IMR-90 (cell line): ENCODE measurements around the gene LUZP2. TPM values are rescaled to one million over a fixed set of nuclear protein-coding genes. Genes with fewer than 3 reads are reported as not detected.

ENCODE experiments used
- ATAC-seq: fragments of 200-7000 bp; cut with Tn5 transposase; 2 replicates; pipeline ENCODE4 v1.9.1; 2020; ENCODE audit warnings: low read depth, mild to moderate bottlenecking, moderate library complexity
- BruUV-seq: library from RNA; stranded (reverse); fragments of 400-500 nt; replicated peaks from 2 replicates; lab custom pipeline; 2021; lab: Mats Ljungman, UMichigan
- CTCF ChIA-PET: fragments of 300-600 bp; formaldehyde crosslinking; extraction: SDS; loops from one replicate; lab custom pipeline; 2021; ENCODE audit warnings: antibody characterized with exemption; lab: Yijun Ruan, JAX
- POLR2A ChIA-PET: fragments of 300-600 bp; sonication (Branson Sonifier 250); formaldehyde crosslinking; loops from one replicate; lab custom pipeline; 2022; ENCODE audit warnings: antibody characterized with exemption; ENCODE audit not compliant: unreplicated experiment; lab: Charles Lee
- DNase-seq: peaks from one replicate; pipeline ENCODE4 v3.0.0; 2013
- H2AFZ ChIP-seq: replicated peaks from 2 replicates; pipeline ENCODE3; 2013; ENCODE audit warnings: low read length, mild to moderate bottlenecking; ENCODE audit not compliant: poor library complexity
- H2AK5ac ChIP-seq: 2 replicates; pipeline ENCODE4 v1.6.1; 2013; ENCODE audit warnings: low read depth, low read length, inconsistent platforms
- H2AK9ac ChIP-seq: replicated peaks from 2 replicates; pipeline ENCODE3; 2013; ENCODE audit warnings: mild to moderate bottlenecking, low read depth, low read length, moderate library complexity; ENCODE audit not compliant: poor library complexity
- H2BK120ac ChIP-seq: 2 replicates; pipeline ENCODE4 v1.6.1; 2013; ENCODE audit warnings: low read depth, low read length, inconsistent platforms
- H2BK15ac ChIP-seq: 3 replicates; pipeline ENCODE4 v1.6.1; 2013; ENCODE audit warnings: low read depth, low read length, inconsistent platforms
- H2BK20ac ChIP-seq: 2 replicates; pipeline ENCODE4 v1.6.1; 2013; ENCODE audit warnings: low read depth, mild to moderate bottlenecking, inconsistent platforms, low read length, moderate library complexity
- H2BK5ac ChIP-seq: 2 replicates; pipeline ENCODE4 v1.6.1; 2013; ENCODE audit warnings: mild to moderate bottlenecking, low read depth, low read length, inconsistent platforms; ENCODE audit not compliant: poor library complexity, severe bottlenecking
- H3K14ac ChIP-seq: replicated peaks from 2 replicates; pipeline ENCODE4 v1.6.1; 2013; ENCODE audit warnings: low read depth, low read length, inconsistent platforms
- H3K18ac ChIP-seq: 2 replicates; pipeline ENCODE4 v1.6.1; 2013; ENCODE audit warnings: low read depth, low read length, control low read depth
- H3K23ac ChIP-seq: 2 replicates; pipeline ENCODE4 v1.6.1; 2013; ENCODE audit warnings: low read depth, low read length, inconsistent platforms
- H3K27ac ChIP-seq: 2 replicates; pipeline ENCODE4 v1.5.1; 2013; ENCODE audit warnings: mild to moderate bottlenecking, control low read depth, low read length; ENCODE audit not compliant: insufficient read depth
- H3K27me3 ChIP-seq: 2 replicates; pipeline ENCODE4 v1.6.1; 2013; ENCODE audit warnings: low read length; ENCODE audit not compliant: control insufficient read depth, insufficient read depth
- H3K36me3 ChIP-seq: 2 replicates; pipeline ENCODE4 v1.6.1; 2013; ENCODE audit warnings: low read length, mixed read lengths; ENCODE audit not compliant: control insufficient read depth, insufficient read depth
- H3K4ac ChIP-seq: 2 replicates; pipeline ENCODE4 v1.6.1; 2013; ENCODE audit warnings: low read depth, low read length, inconsistent platforms
- H3K4me1 ChIP-seq: 2 replicates; pipeline ENCODE4 v1.6.1; 2013; ENCODE audit warnings: low read length, mixed read lengths; ENCODE audit not compliant: control insufficient read depth, insufficient read depth
- H3K4me2 ChIP-seq: 2 replicates; pipeline ENCODE4 v1.6.1; 2013; ENCODE audit warnings: low read depth, mild to moderate bottlenecking, control low read depth, low read length, moderate library complexity
- H3K4me3 ChIP-seq: 2 replicates; pipeline ENCODE4 v1.5.1; 2013; ENCODE audit warnings: low read depth, mild to moderate bottlenecking, control low read depth, low read length, moderate library complexity; ENCODE audit not compliant: insufficient read depth
- H3K56ac ChIP-seq: 2 replicates; pipeline ENCODE4 v1.6.1; 2013; ENCODE audit warnings: low read length, inconsistent platforms; ENCODE audit not compliant: insufficient read depth; ENCODE audit errors: extremely low read depth
- H3K79me1 ChIP-seq, 2 experiments: 2 replicates each; pipeline ENCODE4 v1.6.1; 2013; ENCODE audit warnings: low read length in 2 of 2, inconsistent platforms in 1 of 2, low read depth in 1 of 2
- H3K9ac ChIP-seq: 2 replicates; pipeline ENCODE4 v1.6.1; 2013; ENCODE audit warnings: low read depth, low read length, control low read depth
- H3K9me1 ChIP-seq: 2 replicates; pipeline ENCODE4 v1.6.1; 2013; ENCODE audit warnings: low read length, inconsistent platforms; ENCODE audit not compliant: insufficient read depth
- H3K9me3 ChIP-seq: 2 replicates; pipeline ENCODE4 v1.6.1; 2013; ENCODE audit warnings: low read length; ENCODE audit not compliant: control insufficient read depth, insufficient read depth
- H4K20me1 ChIP-seq: 2 replicates; pipeline ENCODE4 v1.6.1; 2013; ENCODE audit warnings: low read length, inconsistent platforms; ENCODE audit not compliant: insufficient read depth
- H4K5ac ChIP-seq: 2 replicates; pipeline ENCODE4 v1.6.1; 2013; ENCODE audit warnings: mild to moderate bottlenecking, low read depth, low read length, control low read depth
- H4K8ac ChIP-seq, 2 experiments: 2 replicates each; pipeline ENCODE4 v1.6.1; 2013; ENCODE audit warnings: low read depth in 2 of 2, low read length in 2 of 2, control low read depth in 1 of 2, inconsistent platforms in 1 of 2
- H4K91ac ChIP-seq: 2 replicates; pipeline ENCODE4 v1.6.1; 2013; ENCODE audit warnings: low read depth, low read length, inconsistent platforms; ENCODE audit not compliant: insufficient read depth
- CEBPB ChIP-seq: IDR thresholded peaks from 2 replicates; pipeline ENCODE4 v1.6.1; 2012; ENCODE audit warnings: low read depth, low read length, improper control_type of control experiment
- ELK1 ChIP-seq: fragments of 150-350 bp; IDR thresholded peaks from 2 replicates; pipeline ENCODE4 v1.6.1; 2016; ENCODE audit warnings: low read depth, mild to moderate bottlenecking, low read length, moderate library complexity, borderline replicate concordance
- MAFK ChIP-seq: IDR thresholded peaks from 2 replicates; pipeline ENCODE4 v1.6.1; 2012; ENCODE audit warnings: low read depth, low read length, improper control_type of control experiment
- MAZ ChIP-seq: IDR thresholded peaks from 2 replicates; pipeline ENCODE4 v1.6.1; 2012; ENCODE audit warnings: low read depth, mild to moderate bottlenecking, low read length, improper control_type of control experiment, moderate library complexity, borderline replicate concordance
- NFE2L2 ChIP-seq: fragments of 150-350 bp; IDR thresholded peaks from 2 replicates; pipeline ENCODE4 v1.6.1; 2016; ENCODE audit warnings: low read depth, mild to moderate bottlenecking, low read length
- POLR2A ChIP-seq: IDR thresholded peaks from 2 replicates; pipeline ENCODE4 v1.6.1; 2012; ENCODE audit warnings: mild to moderate bottlenecking, low read depth, low read length
- RFX5 ChIP-seq: IDR thresholded peaks from 2 replicates; pipeline ENCODE4 v1.8.0; 2012; ENCODE audit warnings: low read depth, mild to moderate bottlenecking, low read length, moderate library complexity
- USF2 ChIP-seq: fragments of 150-350 bp; IDR thresholded peaks from 2 replicates; pipeline ENCODE4 v1.6.1; 2017; ENCODE audit warnings: mild to moderate bottlenecking, antibody characterized with exemption, low read length, low read depth
- WGBS, 2 experiments: methylation state at CpG; one replicate each; pipeline versions ENCODE4 v1.1.5 to v1.1.7; 2013; ENCODE audit warnings: missing lambda C conversion rate in 2 of 2; ENCODE audit not compliant: insufficient read length in 1 of 2; ENCODE audit errors: extremely low coverage in 2 of 2; 5-methylcytosine and 5-hydroxymethylcytosine counted together
- dilution Hi-C: fragments of 300-500 bp; cut with HindIII; formaldehyde crosslinking; loops from one replicate; pipeline ENCODE4 v1.14.3; 2018; ENCODE audit warnings: low sequenced_read_pairs; ENCODE audit not compliant: unreplicated experiment
- in situ Hi-C: fragments of 300-500 bp; cut with MboI; formaldehyde crosslinking; loops from 3 replicates; pipeline ENCODE4 v1.14.3; 2019; ENCODE audit warnings: low sequenced_read_pairs, inconsistent platforms, mixed read lengths
- intact Hi-C: fragments of 100-400 bp; cut with micrococcal nuclease; formaldehyde crosslinking; loops from 2 replicates; pipeline ENCODE4 v1.10.0; 2022
- polyA plus RNA-seq, 3 experiments: library from polyadenylated mRNA; depleted of rRNA; stranded (reverse); fragments of >200 nt; gene quantifications; 2 replicates each; pipeline ENCODE4 v1.2.3, GENCODE V29; 2012; ENCODE audit warnings: low replicate concordance in 1 of 3
- total RNA-seq: library from RNA; depleted of rRNA; stranded (reverse); fragments of >200 nt; gene quantifications from 2 replicates; pipeline ENCODE4 v1.2.3, GENCODE V29; 2012

LUZP2 gene
- total and polyA plus RNA-seq, 2 of the 4 experiments (the other 2 are of a cell fraction) = 0.89 to 2.0 TPM

DNA sequence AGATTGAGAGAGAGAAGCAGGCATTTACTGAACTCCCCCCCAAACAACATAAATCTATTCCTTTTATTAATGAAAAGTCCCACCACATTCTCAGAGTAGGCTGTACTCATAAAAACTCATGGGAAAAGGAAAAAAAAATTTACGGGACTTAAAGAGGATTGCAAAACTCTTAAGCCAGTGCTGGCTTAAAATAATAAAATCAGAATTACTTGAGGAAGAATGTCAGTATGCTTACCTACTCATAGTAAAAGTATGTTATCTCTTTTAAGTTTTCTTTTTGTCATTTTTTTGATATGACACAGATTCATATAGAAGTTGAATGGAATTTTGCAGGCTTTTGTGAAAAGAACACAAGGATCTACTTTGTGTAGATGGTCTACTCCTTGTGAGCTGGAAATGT, 126.3 kb downstream of the LUZP2 start:
- H2BK120ac ChIP-seq = no peak overlapping the region; the same call in 1 of the 2 replicates
- no CpG with 5 or more reads among the region's 1 CpG for WGBS, 2 experiments
- H2AK9ac ChIP-seq = no peak overlapping the region
- CTCF ChIA-PET = no interaction called here
- no peak overlapping the region for H3K4me3 ChIP-seq
- BruUV-seq = no TSS peak
- 0 out of 2 replicates have a peak overlapping the region, but pooled peaks have one; percentile 0 for H2BK20ac ChIP-seq
- peak overlapping the region; percentile 64; the same call in 1 of the 2 replicates for H3K23ac ChIP-seq
- H4K5ac ChIP-seq = no peak overlapping the region
- DNase-seq (peak; percentile 57), ATAC-seq (peak; percentile 75)
- H3K9me1 ChIP-seq = no peaks in the 10 kb centered on the region
- H2BK5ac ChIP-seq = peak overlapping the region; percentile 74
- 0 out of 3 replicates have a peak overlapping the region, but pooled peaks have one; percentile 34 for H2BK15ac ChIP-seq
- no peak overlapping the region for H3K14ac ChIP-seq
- no peaks in the 10 kb centered on the region for H3K36me3 ChIP-seq
- no peak overlapping the region for H2AK5ac ChIP-seq
- peak overlapping the region; percentile 54; the same call in 1 of the 2 replicates for H3K4me2 ChIP-seq
- peak overlapping the region; percentile 13; the same call in 1 of the 2 replicates for H3K18ac ChIP-seq
- TF ChIP-seq MAFK = no peak
- TF ChIP-seq CEBPB = peak; percentile 63; the same call in 1 of the 2 replicates
- no peak for TF ChIP-seq NFE2L2
- no peak for TF ChIP-seq MAZ
- TF ChIP-seq USF2 = no peak
- TF ChIP-seq POLR2A = no peak
- no peak for TF ChIP-seq ELK1
- no peak for TF ChIP-seq RFX5
- peaks cover 2% of the 10 kb centered on the region for H3K4me1 ChIP-seq
- no peak overlapping the region for H3K56ac ChIP-seq
- no peak overlapping the region for H3K27ac ChIP-seq
- dilution Hi-C loops = no loop called here
- intact Hi-C loops = no loop called here
- H2AFZ ChIP-seq = peak overlapping the region; percentile 75
- H3K4ac ChIP-seq = peak overlapping the region; percentile 3; the same call in 1 of the 2 replicates
- peak overlapping the region; percentile 74 for H4K91ac ChIP-seq
- peak overlapping the region in 1 of 2 experiments; percentile 75; a peak in 2 of 4 replicates for H4K8ac ChIP-seq
- H3K27me3 ChIP-seq = no peaks in the 10 kb centered on the region
- no peaks in the 10 kb centered on the region for H3K9me3 ChIP-seq
- H3K9ac ChIP-seq = no peak overlapping the region
- H4K20me1 ChIP-seq = no peaks in the 10 kb centered on the region
- no peaks in the 10 kb centered on the region; a peak in 1 of 4 replicates for H3K79me1 ChIP-seq
- in situ Hi-C loops = no loop called here
- POLR2A ChIA-PET = no interaction called here
